Skin epidermis (tissue), 12 donors: ENCODE data around the gene FOXK2.
A peak's percentile ranks its signal among the peaks of the same experiment; 100 is the strongest.
"Not testable (repeated sequence)": the region's sequence is repeated elsewhere in the genome, so short reads cannot be mapped to it uniquely, and the experiment has no call there.

Source experiments
- H3K27ac ChIP-seq, 21 experiments: fragments of 200-600 bp; sonication (generic) in 11 of 21; one replicate each; pipeline ENCODE4 v1.5.0; 2020; ENCODE audit warnings: mild to moderate bottlenecking in 3 of 21, inconsistent platforms in 2 of 21, moderate library complexity in 2 of 21
- H3K4me3 ChIP-seq, 7 experiments: fragments of 200-600 bp; sonication (generic) in 2 of 7; one replicate each; pipeline ENCODE4 v1.5.0; 2020; ENCODE audit warnings: inconsistent platforms in 2 of 7, mild to moderate bottlenecking in 2 of 7, moderate library complexity in 1 of 7

Gene FOXK2

DNA sequence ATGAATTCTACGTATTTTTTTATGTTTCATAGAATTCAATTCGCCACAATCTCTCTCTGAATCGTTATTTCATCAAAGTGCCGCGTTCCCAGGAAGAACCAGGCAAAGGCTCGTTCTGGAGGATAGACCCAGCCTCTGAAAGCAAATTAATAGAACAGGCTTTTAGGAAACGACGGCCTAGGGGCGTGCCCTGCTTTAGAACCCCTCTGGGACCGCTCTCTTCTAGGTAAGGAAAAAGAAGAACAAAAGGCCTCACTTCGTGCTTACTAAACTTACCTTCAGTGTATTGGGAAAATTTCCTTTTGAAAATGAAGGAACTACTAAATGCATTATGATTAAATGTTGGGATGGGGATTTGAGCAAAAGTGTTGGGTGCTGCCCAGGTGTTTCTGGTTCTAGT, 63.2 kb downstream of the FOXK2 start:
- H3K4me3 ChIP-seq, result no peak overlapping the region
- H3K27ac ChIP-seq, result peak overlapping the region in 2 of 21 experiments; percentile 12 to 23

DNA sequence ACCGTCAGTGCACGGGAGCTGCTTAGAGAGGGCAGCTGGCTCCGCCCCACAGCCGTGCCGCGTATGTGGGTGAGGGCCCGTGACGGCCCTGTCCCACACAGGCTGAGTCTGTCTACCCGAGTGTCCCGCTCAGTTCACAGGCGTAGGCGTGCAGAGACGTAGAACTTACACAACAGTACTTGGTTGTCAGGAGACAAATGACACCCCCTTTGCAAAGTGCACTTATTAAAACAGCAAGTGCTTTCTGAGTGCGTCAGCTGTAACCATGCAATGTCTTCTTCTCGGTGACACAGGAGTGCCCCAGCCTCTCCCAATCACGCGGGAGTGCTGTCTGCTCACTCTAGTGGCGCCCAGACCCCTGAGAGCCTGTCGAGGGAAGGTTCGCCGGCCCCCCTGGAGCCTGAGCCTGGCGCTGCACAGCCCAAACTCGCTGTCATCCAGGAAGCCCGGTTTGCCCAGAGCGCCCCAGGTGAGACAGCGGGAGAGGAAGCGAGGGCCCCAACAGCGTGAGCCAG, 64.2 kb downstream of the FOXK2 start:
- Histone ChIP-seq H3K27ac (peak overlapping the region in 1 of 21 experiments; percentile 6), H3K4me3 (no peak overlapping the region)

DNA sequence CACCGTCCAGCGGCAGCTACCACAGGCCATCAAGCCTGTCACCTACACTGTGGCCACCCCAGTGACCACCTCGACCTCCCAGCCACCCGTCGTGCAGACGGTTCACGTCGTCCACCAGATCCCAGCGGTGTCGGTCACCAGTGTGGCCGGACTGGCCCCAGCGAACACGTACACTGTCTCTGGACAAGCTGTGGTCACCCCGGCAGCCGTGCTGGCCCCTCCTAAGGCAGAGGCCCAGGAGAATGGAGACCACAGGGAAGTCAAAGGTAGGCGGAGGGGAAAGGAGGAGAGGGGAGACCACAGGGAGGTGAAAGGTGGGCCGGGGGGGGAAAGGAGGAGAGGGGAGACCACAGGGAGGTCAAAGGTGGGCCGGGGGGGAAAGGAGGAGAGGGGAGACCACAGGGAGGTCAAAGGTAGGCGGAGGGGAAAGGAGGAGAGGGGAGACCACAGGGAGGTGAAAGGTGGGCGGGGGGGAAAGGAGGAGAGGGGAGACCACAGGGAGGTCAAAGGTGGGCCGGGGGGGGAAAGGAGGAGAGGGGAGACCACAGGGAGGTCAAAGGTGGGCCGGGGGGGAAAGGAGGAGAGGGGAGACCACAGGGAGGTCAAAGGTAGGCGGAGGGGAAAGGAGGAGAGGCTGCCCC, 66.5 kb downstream of the FOXK2 start:
- H3K4me3 ChIP-seq, result not testable (repeated sequence)
- H3K27ac ChIP-seq, result peak overlapping the region in 3 of 21 experiments; percentile 23 to 44 (median 31)

DNA sequence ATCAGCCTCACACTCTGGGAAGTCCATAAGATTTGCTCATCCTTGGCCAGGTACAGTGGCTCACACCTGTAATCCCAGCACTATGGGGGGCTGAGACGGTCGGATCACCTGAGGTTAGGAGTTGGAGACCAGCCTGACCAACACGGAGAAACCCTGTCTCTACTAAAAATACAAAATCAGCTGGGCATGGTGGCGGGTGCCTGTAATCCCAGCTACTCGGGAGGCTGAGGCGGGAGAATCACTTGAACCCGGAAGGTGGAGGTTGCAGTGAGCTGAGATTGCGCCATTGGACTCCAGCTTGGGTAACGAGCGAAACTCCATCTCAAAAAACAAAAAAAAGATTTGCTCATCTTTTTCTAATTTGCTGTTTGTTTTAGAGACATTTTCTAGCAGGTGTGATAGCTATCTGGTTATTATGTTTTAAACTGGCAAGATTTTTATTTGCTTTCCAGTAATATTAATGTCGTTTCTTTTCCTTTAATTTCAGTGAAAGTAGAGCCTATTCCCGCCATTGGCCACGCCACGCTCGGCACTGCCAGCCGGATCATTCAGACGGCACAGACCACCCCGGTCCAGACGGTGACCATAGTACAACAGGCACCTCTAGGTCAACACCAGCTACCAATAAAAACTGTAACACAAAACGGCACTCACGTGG, 67.2 kb downstream of the FOXK2 start:
- Histone ChIP-seq H3K4me3 (no peak overlapping the region), H3K27ac (no peak overlapping the region)

DNA sequence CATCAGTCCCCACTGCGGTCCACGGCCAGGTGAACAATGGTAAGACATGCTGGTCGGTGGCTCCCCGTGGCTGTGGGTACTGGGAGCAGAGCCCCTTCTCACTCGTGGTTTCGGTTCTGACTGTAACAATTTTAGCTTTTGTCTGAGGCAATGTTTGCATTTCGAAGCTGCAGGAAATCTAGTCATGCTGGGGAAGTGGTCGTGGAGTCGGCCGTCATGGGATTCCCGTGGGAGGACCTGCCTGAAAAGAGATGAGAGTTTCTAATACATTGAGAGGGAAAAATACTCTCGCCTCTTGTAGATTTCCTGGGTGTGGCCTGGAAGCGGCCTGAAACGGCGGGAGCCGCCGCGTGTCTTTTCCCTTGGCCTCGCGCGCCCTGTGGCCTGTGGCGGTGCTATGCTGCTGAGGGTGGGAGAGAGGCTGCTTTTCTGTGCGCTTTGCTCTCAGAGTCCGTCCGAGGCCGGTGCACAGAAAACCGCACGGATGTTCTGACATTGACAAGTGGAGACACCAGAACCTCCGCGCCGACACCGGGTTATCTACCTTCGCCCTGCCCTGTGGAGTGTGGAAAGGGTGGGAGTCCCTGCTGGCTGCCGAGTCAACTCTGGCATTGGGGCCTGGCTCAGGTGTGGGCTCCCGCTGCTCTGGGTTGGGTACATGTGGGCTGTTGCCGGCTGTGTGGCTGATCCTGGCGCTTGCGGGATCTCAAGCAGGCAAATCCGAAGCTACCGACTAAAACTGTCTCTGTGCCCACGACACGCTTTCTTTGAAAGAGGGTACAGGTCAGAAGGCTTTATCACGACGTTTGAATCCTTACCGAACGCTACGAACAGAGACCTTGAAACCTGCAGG, 67.9 kb downstream of the FOXK2 start:
- Histone ChIP-seq H3K27ac (no peak overlapping the region), H3K4me3 (no peak overlapping the region)

DNA sequence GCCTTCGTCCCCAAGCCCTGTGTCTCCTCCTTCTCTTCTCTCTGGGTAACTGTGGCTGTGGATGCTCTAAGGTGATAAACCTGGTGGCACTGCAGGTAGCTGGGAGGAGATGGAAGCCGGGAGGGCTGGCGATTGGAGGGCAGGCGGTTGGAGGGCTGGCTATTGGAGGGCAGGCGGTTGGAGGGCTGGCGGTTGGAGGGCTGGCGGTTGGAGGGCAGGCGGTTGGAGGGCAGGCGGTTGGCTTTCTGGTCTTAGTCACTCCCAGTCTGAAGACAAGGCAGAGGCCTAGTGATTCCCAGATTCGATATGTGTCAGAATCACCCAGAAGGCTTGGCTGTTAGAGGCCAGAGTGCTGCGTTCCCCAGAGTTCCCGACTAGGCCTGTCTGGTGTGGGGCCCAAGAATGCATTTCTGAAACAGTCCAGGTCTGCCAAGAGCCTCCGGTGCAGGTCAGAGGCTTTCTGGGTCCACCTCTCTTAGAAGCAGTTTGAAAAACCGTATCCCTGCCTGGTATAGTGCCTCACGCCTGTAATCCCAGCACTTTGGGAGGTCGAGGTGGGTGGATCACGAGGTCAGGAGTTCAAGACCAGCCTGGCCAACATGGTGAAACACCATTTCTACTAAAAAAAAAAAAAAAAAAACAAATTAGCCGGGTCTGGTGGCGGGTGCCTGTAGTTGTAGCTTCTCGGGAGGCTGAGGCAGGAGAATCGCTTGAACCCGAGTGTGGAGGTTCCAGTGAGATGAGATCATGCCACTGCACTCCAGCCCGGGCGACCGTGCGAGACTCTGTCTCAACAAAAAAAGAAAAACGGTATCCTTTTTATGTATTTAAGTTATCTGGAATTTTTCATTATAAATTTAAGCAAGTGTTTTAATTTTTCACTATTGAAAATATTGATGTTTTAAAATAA, 69.0 kb downstream of the FOXK2 start:
- Histone ChIP-seq H3K27ac (no peak overlapping the region), H3K4me3 (no peak overlapping the region)

DNA sequence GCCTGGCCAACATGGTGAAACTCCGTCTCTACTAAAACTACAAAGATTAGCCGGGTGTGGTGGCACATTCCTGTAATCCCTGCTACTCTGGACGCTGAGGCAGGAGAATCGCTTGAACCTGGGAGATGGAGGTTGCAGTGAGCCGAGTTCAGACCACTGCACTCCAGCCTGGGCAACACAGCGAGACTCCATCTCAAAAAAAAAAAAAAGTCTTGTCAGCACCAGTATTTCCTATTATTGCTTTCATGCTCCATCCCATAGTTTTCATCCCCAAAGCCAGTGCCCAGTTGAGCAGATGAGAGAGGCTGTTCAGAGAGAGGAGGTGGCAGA, 70.3 kb downstream of the FOXK2 start:
- H3K27ac ChIP-seq, result peak overlapping the region in 2 of 21 experiments; percentile 36 to 54
- no peak overlapping the region for H3K4me3 ChIP-seq

DNA sequence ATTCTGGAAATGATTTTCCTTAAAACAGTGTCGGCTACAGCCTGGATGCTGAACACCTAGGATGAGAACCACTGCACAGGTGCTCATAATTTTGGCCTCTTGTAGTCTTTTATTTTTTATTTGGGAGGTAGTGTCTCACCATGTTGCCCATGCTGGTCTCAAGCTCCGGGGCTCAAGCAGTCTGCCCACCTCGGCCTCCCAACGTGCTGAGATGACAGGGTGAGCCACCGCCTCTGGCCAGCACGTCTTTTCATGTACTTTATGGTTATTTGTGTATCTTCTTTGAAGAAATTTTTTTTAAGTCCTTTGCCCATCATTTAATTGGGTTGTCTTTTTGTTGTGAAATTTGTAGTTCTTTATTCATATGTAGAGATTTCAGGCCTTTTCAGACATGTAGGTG, 70.7 kb downstream of the FOXK2 start:
- H3K4me3 ChIP-seq, result no peak overlapping the region
- H3K27ac ChIP-seq, result peak overlapping the region in 3 of 21 experiments; percentile 39 to 92 (median 80)

DNA sequence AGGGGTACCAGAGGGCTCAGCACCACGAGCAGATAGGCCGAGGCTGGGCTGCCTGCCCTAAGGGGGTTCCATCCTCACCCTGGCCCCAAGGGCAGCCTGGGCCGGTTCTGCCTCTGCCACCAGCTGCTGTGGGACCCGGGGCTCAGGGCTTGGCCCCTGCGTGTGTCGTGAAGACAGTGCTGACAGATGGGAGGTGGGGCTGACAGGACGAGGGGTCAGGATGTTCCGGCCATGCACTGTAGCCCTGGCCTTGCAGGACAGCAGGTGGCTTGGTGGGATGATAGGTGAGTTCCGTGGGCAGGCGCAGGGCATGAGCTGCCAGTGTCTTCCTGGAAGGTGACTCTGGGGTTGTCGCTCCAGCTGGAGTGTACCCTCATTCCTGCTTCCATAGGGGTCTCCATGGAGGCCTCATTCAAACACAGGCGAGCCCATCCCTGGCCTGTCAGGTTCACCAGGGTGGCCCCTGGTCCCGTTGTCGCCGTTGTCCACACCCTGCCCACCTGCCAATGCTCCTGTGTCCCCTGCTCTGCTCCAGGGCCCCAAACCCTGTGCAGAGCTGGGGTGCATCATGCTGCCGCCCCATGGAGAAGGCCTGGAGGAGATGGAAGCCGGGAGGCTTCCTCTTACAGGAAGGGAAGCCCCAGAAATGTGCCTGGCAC, 71.5 kb downstream of the FOXK2 start:
- peak overlapping the region in 18 of 21 experiments; percentile 60 to 92 (median 87) for H3K27ac ChIP-seq
- no peak overlapping the region for H3K4me3 ChIP-seq

DNA sequence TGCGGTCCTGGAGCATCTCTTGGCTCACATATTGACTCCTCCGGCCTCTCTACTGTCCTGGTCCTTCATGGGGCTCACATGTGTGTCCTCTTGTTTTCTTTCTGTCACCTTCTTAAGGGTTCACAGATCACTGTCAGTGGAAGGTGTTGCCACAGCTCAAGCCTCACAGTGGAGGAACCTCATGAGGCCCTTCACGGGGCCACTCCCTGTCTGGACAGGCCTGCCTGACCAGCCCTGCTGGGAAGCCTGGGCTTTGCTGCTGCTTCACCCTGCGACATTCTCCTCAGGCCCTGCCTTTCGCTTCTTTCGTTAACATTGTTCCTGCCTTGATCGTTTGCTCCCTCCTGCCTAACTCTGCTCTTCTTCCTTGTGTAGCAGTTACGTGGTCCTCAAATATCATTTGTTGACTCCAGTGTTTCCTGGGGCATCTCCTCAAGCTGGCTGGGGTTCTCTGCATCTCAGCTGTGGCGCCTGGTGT, 72.8 kb downstream of the FOXK2 start:
- Histone ChIP-seq H3K4me3 (peak overlapping the region in 2 of 7 experiments; percentile 3 to 61), H3K27ac (peak overlapping the region in 20 of 21 experiments; percentile 40 to 92 (median 86))

DNA sequence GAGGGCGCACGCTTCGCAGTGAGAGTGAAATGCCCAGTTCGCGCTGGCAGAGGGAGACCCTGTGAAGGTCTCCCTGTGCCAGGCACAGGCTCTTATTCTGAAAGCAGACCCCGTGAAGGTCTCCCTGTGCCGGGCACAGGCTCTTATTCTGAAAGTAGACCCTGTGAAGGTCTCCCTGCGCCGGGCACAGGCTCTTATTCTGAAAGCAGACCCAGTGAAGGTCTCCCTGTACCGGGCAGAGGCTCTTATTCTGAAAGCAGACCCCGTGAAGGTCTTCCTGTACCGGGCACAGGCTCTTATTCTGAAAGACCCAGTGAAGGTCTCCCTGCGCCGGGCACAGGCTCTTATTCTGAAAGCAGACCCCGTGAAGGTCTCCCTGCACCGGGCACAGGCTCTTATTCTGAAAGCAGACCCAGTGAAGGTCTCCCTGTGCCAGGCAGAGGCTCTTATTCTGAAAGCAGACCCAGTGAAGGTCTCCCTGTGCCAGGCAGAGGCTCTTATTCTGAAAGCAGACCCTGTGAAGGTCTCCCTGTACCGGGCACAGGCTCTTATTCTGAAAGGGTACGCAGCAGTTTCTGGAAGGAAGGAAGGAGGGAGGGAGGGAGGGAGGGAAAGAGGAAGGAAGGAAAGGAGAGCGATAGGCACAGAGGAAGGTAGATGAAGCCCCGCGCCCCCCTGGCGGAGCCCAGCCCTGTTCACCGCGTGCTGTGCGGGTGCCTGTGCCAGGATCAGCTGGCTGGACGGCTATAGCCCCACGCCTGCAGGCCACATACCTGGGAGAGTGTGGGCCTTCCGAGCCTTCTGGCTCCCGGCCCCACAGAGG, 73.4 kb downstream of the FOXK2 start:
- peak overlapping the region in 20 of 21 experiments; percentile 40 to 92 (median 86) for H3K27ac ChIP-seq
- H3K4me3 ChIP-seq, result peak overlapping the region; percentile 28 to 61 (median 42)

DNA sequence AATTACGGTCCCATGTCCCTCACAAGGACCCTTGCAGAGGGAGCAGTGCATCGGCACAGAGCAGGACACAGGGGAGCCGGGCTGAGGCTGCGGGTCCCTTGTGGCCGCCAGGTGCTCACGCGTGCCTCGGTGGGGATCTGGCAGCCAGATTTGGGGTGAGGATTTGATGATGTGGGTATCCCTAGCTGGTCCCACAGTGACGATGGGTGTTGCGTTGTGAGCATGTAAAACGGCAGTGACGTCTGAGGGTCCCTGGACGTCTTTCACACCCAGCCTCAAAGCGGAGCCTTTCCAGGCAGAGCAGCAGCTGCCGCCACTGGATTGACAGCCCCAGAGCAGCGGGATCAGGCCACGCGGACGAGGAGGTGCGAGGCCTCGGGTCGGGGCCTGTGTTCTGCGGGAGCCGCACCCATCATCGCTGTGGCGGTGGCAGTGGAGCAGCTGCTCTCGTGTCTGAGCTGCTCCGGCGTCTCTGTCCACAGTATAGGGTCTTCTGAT, 74.1 kb downstream of the FOXK2 start:
- Histone ChIP-seq H3K27ac (peak overlapping the region in 20 of 21 experiments; percentile 40 to 92 (median 86)), H3K4me3 (peak overlapping the region; percentile 28 to 61 (median 42))

DNA sequence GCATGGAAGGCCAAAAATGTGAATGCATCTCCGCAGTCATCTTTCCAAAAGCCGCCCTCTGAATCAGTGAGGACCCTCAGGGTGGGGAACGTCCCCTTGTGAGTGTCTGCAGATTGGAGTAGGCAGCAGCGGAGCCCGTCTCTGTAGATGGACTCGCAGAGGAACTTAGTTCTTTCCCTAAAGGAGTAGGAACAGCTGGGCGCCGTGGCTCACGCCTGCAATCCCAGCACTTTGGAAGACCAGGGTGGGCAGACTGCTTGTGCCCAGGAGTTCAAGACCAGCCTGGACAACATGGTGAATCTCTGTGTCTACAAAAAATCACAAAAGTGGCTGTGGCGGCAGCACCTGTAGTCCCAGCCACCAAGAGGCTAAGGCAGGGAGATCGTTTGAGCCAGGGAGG, 75.0 kb downstream of the FOXK2 start:
- Histone ChIP-seq H3K4me3 (no peak overlapping the region), H3K27ac (no peak overlapping the region)

DNA sequence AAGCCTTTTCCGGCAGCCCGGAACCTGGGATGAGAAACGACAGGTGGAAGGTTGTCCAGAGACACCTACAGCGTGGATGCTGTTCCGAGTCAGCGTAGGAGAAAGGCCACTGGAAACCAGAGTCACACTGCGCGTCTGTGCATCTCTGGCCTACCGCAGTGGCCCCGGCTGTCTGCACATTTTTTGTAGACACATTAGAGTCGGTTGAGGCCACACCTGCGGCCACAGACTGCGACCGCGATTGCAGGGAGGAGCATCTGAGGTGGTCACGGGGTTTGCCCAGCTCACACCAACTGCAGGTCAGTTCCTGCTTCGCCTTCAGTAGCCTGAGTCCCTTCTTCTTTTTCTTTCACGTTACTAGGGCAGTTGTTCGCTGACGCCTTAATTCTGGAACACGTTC, 76.4 kb downstream of the FOXK2 start:
- Histone ChIP-seq H3K27ac (no peak overlapping the region), H3K4me3 (no peak overlapping the region)

DNA sequence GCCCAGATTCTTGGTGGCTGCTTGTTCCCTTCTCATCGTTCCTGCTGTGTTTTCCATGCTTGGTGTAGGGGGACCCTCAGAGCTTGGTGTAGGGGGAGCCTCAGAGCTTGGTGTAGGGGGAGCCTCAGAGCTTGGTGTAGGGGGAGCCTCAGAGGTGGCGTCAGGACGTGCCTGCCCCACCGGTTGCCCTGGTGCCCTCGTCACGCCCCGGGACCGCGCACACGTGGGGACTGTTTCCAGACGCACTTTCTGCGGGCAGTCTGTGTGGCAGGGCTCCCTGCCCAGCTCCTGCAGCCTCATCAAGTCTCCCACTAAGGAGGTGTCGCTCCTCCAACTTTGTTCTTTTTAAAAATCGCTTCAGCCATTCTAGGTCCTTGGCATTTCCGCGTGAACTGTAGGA, 76.8 kb downstream of the FOXK2 start:
- no peak overlapping the region for H3K4me3 ChIP-seq

DNA sequence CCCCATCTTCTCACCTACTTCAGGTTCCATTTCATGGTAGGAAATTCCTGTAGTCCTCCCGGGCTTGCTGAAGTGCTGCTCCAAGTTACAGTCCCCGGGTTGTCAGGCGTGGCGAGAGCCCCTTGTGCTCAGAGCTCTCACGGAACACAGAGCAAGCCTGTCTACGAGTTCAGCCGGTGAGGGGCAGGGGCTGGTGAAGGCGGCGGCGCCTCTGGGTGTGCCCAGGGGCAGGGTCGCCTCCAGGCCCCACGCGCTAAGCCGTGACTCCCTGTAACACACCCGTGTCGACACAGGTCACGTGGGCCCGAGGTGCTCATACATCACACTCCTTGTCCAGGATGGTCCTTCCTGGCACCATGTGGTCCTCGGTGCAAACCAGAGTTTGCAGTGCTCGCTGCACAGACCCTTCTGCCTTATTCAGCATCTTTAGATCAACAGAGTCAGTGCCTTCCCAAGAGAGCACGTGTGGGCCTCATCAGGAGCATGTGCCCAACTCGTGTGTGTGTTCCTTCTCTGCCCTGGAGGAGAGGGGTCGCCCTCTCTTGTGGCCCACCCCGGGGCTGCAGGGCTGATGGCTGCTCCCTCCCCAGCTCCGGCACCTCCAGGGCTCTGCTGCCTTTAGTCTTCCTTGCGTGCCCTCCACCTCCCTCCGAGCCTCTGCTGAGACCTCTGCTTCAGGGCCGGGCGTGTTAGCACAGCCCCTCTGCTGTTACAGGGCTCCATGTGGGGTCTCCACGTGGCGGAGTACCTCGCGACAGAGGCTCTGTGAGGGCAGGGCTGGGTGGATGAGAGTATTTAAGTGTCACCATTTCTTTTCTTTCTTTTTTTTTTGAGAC, 77.5 kb downstream of the FOXK2 start:
- no peak overlapping the region for H3K27ac ChIP-seq
- no peak overlapping the region for H3K4me3 ChIP-seq

More for the DNA sequence above, 76.8 kb downstream of the FOXK2 start:
- no peak overlapping the region for H3K27ac ChIP-seq
